NCI-H1930 (cell line): ENCODE results near the gene UBAC2.
"Not testable (repeated sequence)": the region's sequence is repeated elsewhere in the genome, so short reads cannot be mapped to it uniquely, and the experiment has no call there.

Experiments used
- DNase-seq, 2 experiments: peaks; one replicate each; lab custom pipeline; 2025; lab: John Stamatoyannopoulos, UW

UBAC2 gene

DNA sequence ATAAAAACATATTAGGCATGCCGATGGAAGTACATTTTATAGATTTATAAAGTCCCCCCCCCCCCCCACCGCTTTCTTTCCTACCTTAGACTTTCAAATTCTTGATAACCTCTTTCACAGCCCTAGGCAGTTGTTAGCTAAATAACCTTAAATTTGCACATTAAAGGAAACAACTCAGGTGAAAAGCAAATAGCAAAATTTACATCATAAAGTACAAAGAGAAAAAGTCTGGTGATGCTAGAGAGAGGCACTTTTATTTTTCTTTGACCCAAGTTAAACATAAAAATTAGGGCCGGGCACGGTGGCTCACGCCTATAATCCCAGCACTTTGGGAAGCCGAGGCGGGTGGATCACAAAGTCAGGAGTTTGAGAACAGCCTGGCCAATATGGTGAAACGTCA is 15.0 kb upstream of the UBAC2 start:
- no peak for DNase-seq

- DNase-seq = no peak
These were observed 10.3 kb upstream of the UBAC2 start for GRCh38 chr13:99190147-99190985.

GRCh38 chr13:99191336-99191899 is 9.2 kb upstream of the UBAC2 start:
- DNase-seq = no peak

GRCh38 chr13:99191900-99192399 is 8.7 kb upstream of the UBAC2 start:
- no peak for DNase-seq

- DNase-seq = no peak
These were observed 8.2 kb upstream of the UBAC2 start for GRCh38 chr13:99192480-99192879.

DNA sequence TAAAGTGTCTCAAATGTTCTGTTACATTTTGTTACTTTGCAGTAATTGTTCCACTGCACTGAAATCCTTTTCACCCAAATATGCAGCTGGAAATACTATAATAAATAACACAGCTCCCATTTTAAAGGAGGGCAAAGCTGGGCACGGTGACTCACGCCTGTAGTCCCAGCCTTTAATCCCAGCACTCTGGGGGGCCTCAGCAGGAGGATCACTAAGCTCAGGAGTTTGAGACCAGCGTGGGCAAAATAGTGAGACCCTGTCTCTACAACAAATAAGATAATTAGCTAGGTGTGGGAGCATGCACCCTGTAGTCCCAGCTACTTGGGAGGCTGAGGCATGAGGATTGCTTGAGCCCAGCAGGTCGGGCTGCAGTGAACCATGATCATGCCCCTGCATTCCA is 7.5 kb upstream of the UBAC2 start:
- DNase-seq = no peak

DNA sequence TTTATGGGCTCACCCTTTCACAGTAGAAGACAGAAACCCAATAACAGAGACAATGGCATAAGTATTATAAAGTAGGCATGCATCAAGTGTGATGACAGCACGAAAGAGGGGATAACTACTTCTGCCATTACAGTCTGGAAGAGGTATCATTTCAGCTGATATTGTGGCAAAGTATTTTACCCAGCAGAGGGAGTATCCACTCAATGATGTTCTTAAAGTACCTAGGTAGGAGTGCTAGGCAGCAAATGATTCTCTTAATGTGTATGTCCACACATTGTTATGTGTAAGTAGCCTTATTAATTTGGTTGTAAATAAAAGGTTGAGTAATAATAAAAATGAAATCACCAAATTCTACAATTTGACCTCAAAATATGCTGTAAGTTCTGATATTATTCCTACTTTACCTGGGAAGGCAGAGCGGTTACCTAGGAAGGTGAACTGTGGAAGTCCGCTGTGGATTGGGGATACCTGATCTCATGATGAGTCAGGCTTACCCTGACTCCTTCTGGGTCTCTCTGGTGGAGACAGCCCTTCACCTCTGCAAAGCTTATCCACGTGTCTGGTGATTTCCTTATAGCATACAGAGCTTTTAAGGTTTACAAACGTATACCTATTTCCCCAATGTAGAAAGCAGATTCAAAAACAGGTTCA is 4.1 kb upstream of the UBAC2 start:
- no peak for DNase-seq

- no peak for DNase-seq
These were observed 3.5 kb upstream of the UBAC2 start for GRCh38 chr13:99197117-99197651.

- no peak for DNase-seq
These were observed 868 bp upstream of the UBAC2 start for GRCh38 chr13:99199541-99200431.

- DNase-seq = no peak
These were observed 3.2 kb downstream of the UBAC2 start for GRCh38 chr13:99203601-99204579.

- DNase-seq = no peak
These were observed 5.1 kb downstream of the UBAC2 start for GRCh38 chr13:99205621-99206220.

- no peak for DNase-seq
These were observed 5.6 kb downstream of the UBAC2 start for GRCh38 chr13:99206226-99206625.

GRCh38 chr13:99206873-99207272 is 6.2 kb downstream of the UBAC2 start:
- no peak for DNase-seq

- no peak for DNase-seq
These were observed 6.9 kb downstream of the UBAC2 start for GRCh38 chr13:99207511-99207910.

- no peak for DNase-seq
These were observed 7.5 kb downstream of the UBAC2 start for GRCh38 chr13:99208185-99208584.

- no peak for DNase-seq
These were observed 8.3 kb downstream of the UBAC2 start for GRCh38 chr13:99208845-99209527.

DNA sequence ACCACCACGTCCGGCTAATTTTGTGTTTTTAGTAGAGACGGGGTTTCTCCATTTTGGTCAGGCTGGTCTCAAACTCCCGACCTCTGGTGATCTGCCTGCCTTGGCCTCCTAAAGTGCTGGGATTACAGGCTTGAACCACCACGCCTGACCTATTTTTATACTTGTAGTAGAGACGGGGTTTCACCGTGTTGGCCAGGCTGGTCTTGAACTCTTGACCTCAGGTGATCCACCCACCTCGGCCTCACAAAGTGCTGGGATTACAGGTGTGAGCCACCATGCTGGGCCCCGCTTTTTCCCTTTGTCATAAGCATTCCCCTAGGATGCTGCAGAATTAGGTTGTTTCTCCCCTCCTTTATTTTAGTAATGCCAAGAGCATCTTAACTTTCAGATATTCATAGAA is 10.0 kb downstream of the UBAC2 start:
- DNase-seq = not testable (repeated sequence)

DNA sequence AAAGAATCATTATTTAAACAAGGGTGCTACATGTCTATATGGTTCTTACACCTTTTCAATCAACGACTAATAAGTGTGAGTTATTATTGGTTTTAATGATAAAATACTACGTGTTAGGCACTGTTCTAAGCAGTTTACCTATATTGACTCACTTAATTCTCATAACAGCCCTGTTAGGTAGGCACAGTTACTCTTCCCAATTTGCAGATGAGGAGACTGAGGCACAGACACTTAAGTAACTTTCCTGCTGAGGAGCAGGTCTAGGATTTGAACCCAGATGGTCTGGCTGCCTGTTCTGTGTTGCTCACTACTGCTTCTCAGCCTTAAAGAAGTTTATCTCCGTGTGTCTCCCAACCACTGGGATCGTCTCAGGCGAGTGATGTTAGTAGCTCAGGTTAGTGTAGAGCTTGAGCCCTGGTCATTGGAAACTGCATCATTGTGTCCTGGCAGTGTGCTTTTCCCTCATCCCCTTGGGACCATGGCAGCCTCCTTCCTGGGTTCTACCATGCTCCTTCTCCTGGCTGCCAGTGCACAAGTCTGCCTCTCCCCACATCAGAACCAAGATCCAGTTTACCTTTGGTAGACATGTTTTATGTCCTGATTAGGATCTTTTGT is 10.9 kb downstream of the UBAC2 start:
- DNase-seq = no peak

DNA sequence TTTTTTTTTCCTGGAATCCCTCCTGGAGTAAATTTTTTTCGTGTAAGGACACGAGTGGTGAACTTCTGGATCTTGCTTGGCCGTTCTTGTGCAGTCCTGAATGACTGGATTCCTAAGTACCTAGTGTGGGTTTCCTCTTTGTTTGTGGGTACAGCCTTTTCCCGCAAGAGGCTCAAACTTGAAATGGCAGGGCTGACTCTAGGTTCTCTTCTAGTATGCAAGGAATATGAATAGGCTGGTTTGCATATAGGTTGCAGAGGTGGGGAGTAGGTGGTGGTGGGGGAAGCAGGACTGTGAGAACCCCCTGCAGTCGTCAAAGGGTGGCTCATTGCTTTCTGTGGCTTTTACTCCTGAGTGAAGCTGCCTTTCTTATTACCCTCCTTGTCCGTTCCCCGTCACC is 13.6 kb downstream of the UBAC2 start:
- DNase-seq = no peak
